Mesenchymal stem cell (in vitro differentiated cells and primary cell): Measurements from ENCODE around the gene OMA1.

Experiments
- DNase-seq: peaks from one replicate; pipeline ENCODE4 v3.0.0-alpha.2; 2013
- H2AFZ ChIP-seq: one replicate; pipeline ENCODE4 v1.6.1; 2013; ENCODE audit warnings: low read depth, mild to moderate bottlenecking, control low read depth, inconsistent platforms, low read length, moderate library complexity
- H2AK5ac ChIP-seq: 2 replicates; pipeline ENCODE4 v1.6.1; 2013; ENCODE audit warnings: low read length, moderate library complexity, mild to moderate bottlenecking, inconsistent platforms; ENCODE audit not compliant: severe bottlenecking
- H2BK120ac ChIP-seq: one replicate; pipeline ENCODE4 v1.6.1; 2013; ENCODE audit warnings: low read depth, mild to moderate bottlenecking, inconsistent platforms, low read length, moderate library complexity
- H2BK12ac ChIP-seq, 2 experiments: one replicate each; pipeline ENCODE4 v1.6.1; 2013; ENCODE audit warnings: inconsistent platforms in 2 of 2, low read length in 2 of 2, mild to moderate bottlenecking in 2 of 2, moderate library complexity in 2 of 2, control low read depth in 1 of 2
- H2BK15ac ChIP-seq: one replicate; pipeline ENCODE4 v1.6.1; 2013; ENCODE audit warnings: mild to moderate bottlenecking, low read depth, inconsistent platforms; ENCODE audit not compliant: poor library complexity, severe bottlenecking
- H2BK5ac ChIP-seq: 2 replicates; pipeline ENCODE4 v1.6.1; 2013; ENCODE audit warnings: low read depth, mild to moderate bottlenecking, low read length, control low read depth, inconsistent platforms; ENCODE audit not compliant: poor library complexity, severe bottlenecking
- H3K14ac ChIP-seq, 2 experiments: one replicate each; pipeline ENCODE4 v1.6.1; 2013; ENCODE audit warnings: inconsistent platforms in 2 of 2, low read length in 2 of 2, control low read depth in 1 of 2, mild to moderate bottlenecking in 1 of 2, moderate library complexity in 1 of 2
- H3K18ac ChIP-seq, 2 experiments: one replicate each; pipeline ENCODE4 v1.6.1; 2013; ENCODE audit warnings: inconsistent platforms in 2 of 2, low read length in 2 of 2, control low read depth in 1 of 2, low read depth in 1 of 2, mild to moderate bottlenecking in 1 of 2
- H3K23ac ChIP-seq, 2 experiments: one replicate each; pipeline ENCODE4 v1.6.1; 2013; ENCODE audit warnings: inconsistent platforms in 2 of 2, low read length in 2 of 2, mild to moderate bottlenecking in 2 of 2, moderate library complexity in 2 of 2, control low read depth in 1 of 2
- H3K27ac ChIP-seq: 2 replicates; pipeline ENCODE4 v1.5.1; 2013; ENCODE audit warnings: mild to moderate bottlenecking, moderate library complexity, low read length, control low read depth, inconsistent platforms; ENCODE audit not compliant: poor library complexity, severe bottlenecking
- H3K27me3 ChIP-seq, 2 experiments: 2 replicates each; pipeline versions ENCODE4 v1.6.1 to v1.7.0; 2013; ENCODE audit warnings: low read length in 2 of 2, mild to moderate bottlenecking in 2 of 2, moderate library complexity in 2 of 2, control low read depth in 1 of 2, inconsistent platforms in 1 of 2; ENCODE audit not compliant: control insufficient read depth in 1 of 2, insufficient read depth in 1 of 2
- H3K36me3 ChIP-seq, 2 experiments: 2 replicates each; pipeline versions ENCODE4 v1.6.1 to v1.7.0; 2013; ENCODE audit warnings: low read length in 2 of 2, control low read depth in 1 of 2, inconsistent platforms in 1 of 2, low read depth in 1 of 2, mild to moderate bottlenecking in 1 of 2; ENCODE audit not compliant: insufficient read depth in 2 of 2, control insufficient read depth in 1 of 2
- H3K4ac ChIP-seq, 2 experiments: one replicate each; pipeline ENCODE4 v1.6.1; 2013; ENCODE audit warnings: inconsistent platforms in 2 of 2, low read length in 2 of 2, mild to moderate bottlenecking in 2 of 2, moderate library complexity in 2 of 2, control low read depth in 1 of 2, low read depth in 1 of 2
- H3K4me1 ChIP-seq: 2 replicates; pipeline ENCODE4 v1.6.1; 2013; ENCODE audit warnings: low read depth, low read length, control low read depth; ENCODE audit not compliant: control insufficient read depth, insufficient read depth
- H3K4me2 ChIP-seq: 2 replicates; pipeline ENCODE4 v1.6.1; 2013; ENCODE audit warnings: low read length, mild to moderate bottlenecking, inconsistent platforms; ENCODE audit not compliant: poor library complexity, severe bottlenecking
- H3K4me3 ChIP-seq, 2 experiments: 2 replicates each; pipeline versions ENCODE4 v1.5.1 to v1.7.0; 2013; ENCODE audit warnings: low read length in 2 of 2, mild to moderate bottlenecking in 2 of 2, control low read depth in 1 of 2, low read depth in 1 of 2; ENCODE audit not compliant: insufficient read depth in 1 of 2
- H3K79me1 ChIP-seq: replicated peaks from 2 replicates; pipeline ENCODE4 v1.6.1; 2013; ENCODE audit warnings: mild to moderate bottlenecking, control low read depth, low read length, inconsistent platforms; ENCODE audit not compliant: poor library complexity, severe bottlenecking
- H3K9ac ChIP-seq: 2 replicates; pipeline ENCODE4 v1.7.0; 2013; ENCODE audit warnings: mild to moderate bottlenecking, low read length, moderate library complexity
- H3K9me3 ChIP-seq: 2 replicates; pipeline ENCODE4 v1.7.0; 2013; ENCODE audit warnings: mild to moderate bottlenecking, low read length; ENCODE audit not compliant: control insufficient read depth
- H4K8ac ChIP-seq: one replicate; pipeline ENCODE4 v1.6.1; 2013; ENCODE audit warnings: inconsistent platforms, mild to moderate bottlenecking, low read length, moderate library complexity
- H4K91ac ChIP-seq: one replicate; pipeline ENCODE4 v1.6.1; 2013; ENCODE audit warnings: mild to moderate bottlenecking, low read length, inconsistent platforms
- WGBS: methylation state at CpG from one replicate; pipeline ENCODE4 v1.1.7; 2013; ENCODE audit warnings: mixed read lengths; 5-methylcytosine and 5-hydroxymethylcytosine counted together

OMA1 gene

GRCh38 chr1:58513956-58514355 lies 32.6 kb downstream of the OMA1 start:
- no peak overlapping the region for H3K18ac ChIP-seq
- H2BK15ac ChIP-seq: no peak overlapping the region
- DNase-seq: no peak
- no peak overlapping the region for H2BK120ac ChIP-seq
- H4K8ac ChIP-seq: no peak overlapping the region
- H3K14ac ChIP-seq: no peak overlapping the region
- H3K4me3 ChIP-seq: no peak overlapping the region
- no peak overlapping the region for H3K4me2 ChIP-seq
- no peak overlapping the region for H2BK5ac ChIP-seq
- peaks cover 0 to 4% of the 10 kb centered on the region in 2 experiments for H3K36me3 ChIP-seq
- H3K4me1 ChIP-seq: no peaks in the 10 kb centered on the region
- H4K91ac ChIP-seq: no peak overlapping the region
- H3K79me1 ChIP-seq: peaks cover 2% of the 10 kb centered on the region
- H2AFZ ChIP-seq: no peak overlapping the region
- H2BK12ac ChIP-seq: no peak overlapping the region
- no peaks in the 10 kb centered on the region for H3K9me3 ChIP-seq
- H3K4ac ChIP-seq: no peak overlapping the region
- no peak overlapping the region for H3K27ac ChIP-seq
- H3K9ac ChIP-seq: no peak overlapping the region
- no peak overlapping the region for H3K23ac ChIP-seq
- H2AK5ac ChIP-seq: no peak overlapping the region
- no peaks in the 10 kb centered on the region for H3K27me3 ChIP-seq

GRCh38 chr1:58508629-58509028 lies 37.9 kb downstream of the OMA1 start:
- no peak overlapping the region for H3K4me3 ChIP-seq

GRCh38 chr1:58505286-58505685 lies 41.2 kb downstream of the OMA1 start:
- Histone ChIP-seq H2BK12ac (no peak overlapping the region), H2BK15ac (no peak overlapping the region), H4K91ac (no peak overlapping the region), H2BK120ac (no peak overlapping the region), H2AK5ac (no peak overlapping the region), H3K4ac (no peak overlapping the region), H3K23ac (no peak overlapping the region), H3K18ac (no peak overlapping the region), H2AFZ (no peak overlapping the region), H3K36me3 (peaks cover 3 to 20% of the 10 kb centered on the region in 2 experiments), H3K27me3 (no peaks in the 10 kb centered on the region), H2BK5ac (no peak overlapping the region), H4K8ac (no peak overlapping the region), H3K9ac (no peak overlapping the region), H3K4me2 (no peak overlapping the region), H3K27ac (no peak overlapping the region), H3K14ac (no peak overlapping the region), H3K79me1 (peaks cover 3% of the 10 kb centered on the region), H3K4me1 (no peaks in the 10 kb centered on the region), H3K9me3 (no peaks in the 10 kb centered on the region), H3K4me3 (no peak overlapping the region)
- 97% methylated on average over 4 of the region's 4 CpGs for WGBS
- DNase-seq: no peak

More at GRCh38 chr1:58508629-58509028, 37.9 kb downstream of the OMA1 start:
- no peak for DNase-seq
- Histone ChIP-seq H3K18ac (no peak overlapping the region), H3K79me1 (peaks cover 3% of the 10 kb centered on the region), H3K23ac (no peak overlapping the region), H2BK15ac (no peak overlapping the region), H3K36me3 (peaks cover 3 to 24% of the 10 kb centered on the region in 2 experiments), H4K8ac (no peak overlapping the region), H2AFZ (no peak overlapping the region), H2BK120ac (no peak overlapping the region), H3K9ac (no peak overlapping the region), H3K9me3 (no peaks in the 10 kb centered on the region), H3K4ac (no peak overlapping the region), H3K27me3 (no peaks in the 10 kb centered on the region), H4K91ac (no peak overlapping the region), H3K4me1 (no peaks in the 10 kb centered on the region), H2AK5ac (no peak overlapping the region), H3K14ac (no peak overlapping the region), H3K4me2 (no peak overlapping the region), H3K27ac (no peak overlapping the region), H2BK5ac (no peak overlapping the region), H2BK12ac (no peak overlapping the region)
- 100% methylated on average over 3 of the region's 3 CpGs for WGBS

- H2BK5ac ChIP-seq: no peak overlapping the region
- H2BK12ac ChIP-seq: no peak overlapping the region
- H3K4ac ChIP-seq: no peak overlapping the region
- H3K4me2 ChIP-seq: no peak overlapping the region
- H3K79me1 ChIP-seq: peaks cover 3% of the 10 kb centered on the region
- no peak overlapping the region for H4K8ac ChIP-seq
- no peaks in the 10 kb centered on the region for H3K9me3 ChIP-seq
- peaks cover 3 to 14% of the 10 kb centered on the region in 2 experiments for H3K36me3 ChIP-seq
- H3K27me3 ChIP-seq: no peaks in the 10 kb centered on the region
- no peak overlapping the region for H3K23ac ChIP-seq
- no peak overlapping the region for H3K9ac ChIP-seq
- no peak overlapping the region for H2BK120ac ChIP-seq
- H2AK5ac ChIP-seq: no peak overlapping the region
- H3K4me3 ChIP-seq: no peak overlapping the region
- no peak overlapping the region for H4K91ac ChIP-seq
- no peak overlapping the region for H3K27ac ChIP-seq
- H2BK15ac ChIP-seq: no peak overlapping the region
- no peak for DNase-seq
- H3K14ac ChIP-seq: no peak overlapping the region
- no peaks in the 10 kb centered on the region for H3K4me1 ChIP-seq
- H3K18ac ChIP-seq: no peak overlapping the region
- H2AFZ ChIP-seq: no peak overlapping the region
These were observed 44.0 kb downstream of the OMA1 start for GRCh38 chr1:58502519-58502918.
